ENCODE measurements around the gene MYO5B. TPM values are rescaled to one million over a fixed set of nuclear protein-coding genes. Genes with fewer than 3 reads are reported as not detected.

MYO5B gene
- polyA plus RNA-seq, 2 of the 4 experiments (the other 2 are of a cell fraction) = 6.4 to 18.4 TPM

DNA sequence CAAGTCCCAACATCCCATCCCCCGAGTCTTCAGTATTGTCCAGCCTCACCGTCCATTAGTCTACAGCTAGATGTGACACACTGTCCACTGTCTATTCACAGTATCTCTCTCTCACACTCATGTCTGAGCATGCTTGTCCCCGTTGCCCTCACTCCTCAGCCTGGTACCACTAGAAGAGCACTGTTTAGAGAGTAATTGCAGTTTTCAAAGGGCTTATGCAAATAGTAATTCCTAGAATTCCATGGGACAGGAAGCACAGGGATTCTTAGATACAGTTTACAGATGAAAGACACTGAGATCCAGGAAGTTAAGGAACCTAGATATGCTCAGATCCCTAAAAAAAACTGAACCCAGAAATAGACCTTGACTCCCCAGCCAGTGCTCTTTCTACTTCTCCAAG, 125.5 kb downstream of the MYO5B start:
- WGBS (ENCODE audit: missing lambda C conversion rate) = 31% methylated on average over 3 of the region's 3 CpGs
- POLR2A ChIA-PET = no interaction called here
- FAIRE-seq = no peak

DNA sequence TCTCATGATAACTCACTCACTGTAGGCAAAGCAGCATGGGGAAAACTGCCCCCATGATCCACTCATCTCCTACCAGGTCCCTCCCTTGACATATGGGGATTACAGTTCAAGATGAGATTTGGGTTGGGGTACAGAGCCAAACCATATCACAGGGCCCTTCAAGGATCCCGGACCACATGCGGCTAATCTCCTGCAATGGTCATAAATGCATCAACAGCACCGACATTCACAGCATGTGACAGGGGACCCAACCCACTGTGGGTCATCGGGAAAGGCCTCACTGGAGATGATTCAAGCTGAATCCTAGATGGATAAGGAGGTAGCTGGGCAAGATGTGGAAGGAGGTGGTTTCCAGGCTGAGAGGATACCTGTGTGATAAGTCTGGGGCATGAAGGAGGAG, 129.4 kb downstream of the MYO5B start:
- FAIRE-seq = no peak
- no peak for ATAC-seq
- POLR2A ChIA-PET = no interaction called here
- H3K9me3 ChIP-seq = no peaks in the 10 kb centered on the region
- H3K4me3 ChIP-seq = no peak overlapping the region
- DNase-seq (ENCODE audit: low read depth in 1 of 2, low spot score in 1 of 2) = no peak
- no peak overlapping the region for H3K27ac ChIP-seq
- 43% methylated on average over 4 of the region's 4 CpGs for WGBS (ENCODE audit: missing lambda C conversion rate)
- TF ChIP-seq FOSB (CRISPR knock-in tag; IDR thresholded peaks at IDR 0.05) (no peak), NPAS2 (CRISPR knock-in tag; IDR thresholded peaks at IDR 0.05; ENCODE audit: borderline replicate concordance) (no peak), TP53 (CRISPR knock-in tag; IDR thresholded peaks at IDR 0.05) (no peak)
- no peak overlapping the region for H3K4me2 ChIP-seq
- H3K4me1 ChIP-seq = no peaks in the 10 kb centered on the region
- CTCF ChIA-PET = no interaction called here

More for the DNA sequence above, 125.5 kb downstream of the MYO5B start:
- no peak overlapping the region for H3K4me3 ChIP-seq
- no peaks in the 10 kb centered on the region for H3K9me3 ChIP-seq
- DNase-seq (ENCODE audit: low read depth in 1 of 2, low spot score in 1 of 2) = no peak
- TF ChIP-seq, protein P1, sequence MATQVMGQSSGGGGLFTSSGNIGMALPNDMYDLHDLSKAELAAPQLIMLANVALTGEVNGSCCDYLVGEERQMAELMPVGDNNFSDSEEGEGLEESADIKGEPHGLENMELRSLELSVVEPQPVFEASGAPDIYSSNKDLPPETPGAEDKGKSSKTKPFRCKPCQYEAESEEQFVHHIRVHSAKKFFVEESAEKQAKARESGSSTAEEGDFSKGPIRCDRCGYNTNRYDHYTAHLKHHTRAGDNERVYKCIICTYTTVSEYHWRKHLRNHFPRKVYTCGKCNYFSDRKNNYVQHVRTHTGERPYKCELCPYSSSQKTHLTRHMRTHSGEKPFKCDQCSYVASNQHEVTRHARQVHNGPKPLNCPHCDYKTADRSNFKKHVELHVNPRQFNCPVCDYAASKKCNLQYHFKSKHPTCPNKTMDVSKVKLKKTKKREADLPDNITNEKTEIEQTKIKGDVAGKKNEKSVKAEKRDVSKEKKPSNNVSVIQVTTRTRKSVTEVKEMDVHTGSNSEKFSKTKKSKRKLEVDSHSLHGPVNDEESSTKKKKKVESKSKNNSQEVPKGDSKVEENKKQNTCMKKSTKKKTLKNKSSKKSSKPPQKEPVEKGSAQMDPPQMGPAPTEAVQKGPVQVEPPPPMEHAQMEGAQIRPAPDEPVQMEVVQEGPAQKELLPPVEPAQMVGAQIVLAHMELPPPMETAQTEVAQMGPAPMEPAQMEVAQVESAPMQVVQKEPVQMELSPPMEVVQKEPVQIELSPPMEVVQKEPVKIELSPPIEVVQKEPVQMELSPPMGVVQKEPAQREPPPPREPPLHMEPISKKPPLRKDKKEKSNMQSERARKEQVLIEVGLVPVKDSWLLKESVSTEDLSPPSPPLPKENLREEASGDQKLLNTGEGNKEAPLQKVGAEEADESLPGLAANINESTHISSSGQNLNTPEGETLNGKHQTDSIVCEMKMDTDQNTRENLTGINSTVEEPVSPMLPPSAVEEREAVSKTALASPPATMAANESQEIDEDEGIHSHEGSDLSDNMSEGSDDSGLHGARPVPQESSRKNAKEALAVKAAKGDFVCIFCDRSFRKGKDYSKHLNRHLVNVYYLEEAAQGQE (IDR thresholded peaks at IDR 0.05) = no peak
- TF ChIP-seq BHLHE40 (IDR thresholded peaks at IDR 0.05; ENCODE audit: low read depth, low read length) = no peak
- TF ChIP-seq, protein P2, sequence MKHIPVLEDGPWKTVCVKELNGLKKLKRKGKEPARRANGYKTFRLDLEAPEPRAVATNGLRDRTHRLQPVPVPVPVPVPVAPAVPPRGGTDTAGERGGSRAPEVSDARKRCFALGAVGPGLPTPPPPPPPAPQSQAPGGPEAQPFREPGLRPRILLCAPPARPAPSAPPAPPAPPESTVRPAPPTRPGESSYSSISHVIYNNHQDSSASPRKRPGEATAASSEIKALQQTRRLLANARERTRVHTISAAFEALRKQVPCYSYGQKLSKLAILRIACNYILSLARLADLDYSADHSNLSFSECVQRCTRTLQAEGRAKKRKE (CRISPR knock-in tag; IDR thresholded peaks at IDR 0.05; ENCODE audit: low read depth) = no peak
- TF ChIP-seq, protein P3, sequence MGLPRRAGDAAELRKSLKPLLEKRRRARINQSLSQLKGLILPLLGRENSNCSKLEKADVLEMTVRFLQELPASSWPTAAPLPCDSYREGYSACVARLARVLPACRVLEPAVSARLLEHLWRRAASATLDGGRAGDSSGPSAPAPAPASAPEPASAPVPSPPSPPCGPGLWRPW (IDR thresholded peaks at IDR 0.05) = no peak
- TF ChIP-seq, protein P4, sequence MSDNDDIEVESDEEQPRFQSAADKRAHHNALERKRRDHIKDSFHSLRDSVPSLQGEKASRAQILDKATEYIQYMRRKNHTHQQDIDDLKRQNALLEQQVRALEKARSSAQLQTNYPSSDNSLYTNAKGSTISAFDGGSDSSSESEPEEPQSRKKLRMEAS (IDR thresholded peaks at IDR 0.05) = no peak
- TF ChIP-seq NR3C1 (IDR thresholded peaks at IDR 0.05) = no peak
- TF ChIP-seq RAD21 (conservative IDR thresholded peaks at IDR 0.05 in 1 of 2, IDR thresholded peaks at IDR 0.05 in 1 of 2) = no peak
- TF ChIP-seq ESRRA (IDR thresholded peaks at IDR 0.05; ENCODE audit: borderline replicate concordance, low read length) = no peak
- no peak for TF ChIP-seq RCOR1 (IDR thresholded peaks at IDR 0.05; ENCODE audit: low read depth, low read length)
- TF ChIP-seq ZNF302 (CRISPR knock-in tag; IDR thresholded peaks at IDR 0.05) = no peak
- no peak for TF ChIP-seq MAFK (IDR thresholded peaks at IDR 0.05; ENCODE audit: partially characterized antibody)
- TF ChIP-seq EP300 (IDR thresholded peaks at IDR 0.05) = no peak
- no peak for TF ChIP-seq JUN (IDR thresholded peaks at IDR 0.05)
- H3K4me1 ChIP-seq = no peaks in the 10 kb centered on the region
- H3K27ac ChIP-seq = no peak overlapping the region
- no peak overlapping the region for H3K4me2 ChIP-seq
- CTCF ChIA-PET = no interaction called here
- no peak for ATAC-seq

DNA sequence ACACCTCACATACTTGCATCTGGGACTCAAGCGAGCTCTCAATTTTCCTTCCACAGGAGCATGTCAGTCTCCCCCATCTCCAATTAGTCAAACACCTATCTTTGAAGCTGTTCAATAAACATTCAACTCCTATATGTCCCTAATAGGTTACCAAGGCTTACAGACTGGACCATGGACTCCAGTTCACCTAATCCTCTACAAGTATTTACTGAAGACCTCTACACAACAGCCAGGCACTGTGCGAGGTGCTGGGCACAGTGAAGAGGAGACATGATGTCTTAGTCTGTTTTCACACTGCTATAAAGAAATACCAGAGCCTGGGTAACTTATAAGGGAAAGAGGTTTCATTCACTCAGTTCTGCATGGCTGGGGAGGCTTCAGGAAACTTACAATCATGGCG, 129.9 kb downstream of the MYO5B start:
- no peak for ATAC-seq
- Histone ChIP-seq H3K27ac (no peak overlapping the region), H3K4me1 (no peaks in the 10 kb centered on the region), H3K4me2 (no peak overlapping the region), H3K4me3 (no peak overlapping the region), H3K9me3 (no peaks in the 10 kb centered on the region)
- DNase-seq (ENCODE audit: low read depth in 1 of 2, low spot score in 1 of 2) = no peak
- ChIA-PET POLR2A (no interaction called here), CTCF (no interaction called here)
- TF ChIP-seq JUNB (IDR thresholded peaks at IDR 0.05) (no peak), HOXB5 (CRISPR knock-in tag; IDR thresholded peaks at IDR 0.05) (no peak), HOXB13 (CRISPR knock-in tag; IDR thresholded peaks at IDR 0.05; ENCODE audit: low read depth) (no peak), RAD21 (conservative IDR thresholded peaks at IDR 0.05 in 1 of 2, IDR thresholded peaks at IDR 0.05 in 1 of 2) (no peak), HDAC2 (IDR thresholded peaks at IDR 0.05) (no peak), NFE2L2 (conservative IDR thresholded peaks at IDR 0.05; ENCODE audit: low read length) (no peak), POLR2A (IDR thresholded peaks at IDR 0.05; ENCODE audit: low read length) (no peak), NPAS2 (CRISPR knock-in tag; IDR thresholded peaks at IDR 0.05; ENCODE audit: borderline replicate concordance) (no peak), TP53 (CRISPR knock-in tag; IDR thresholded peaks at IDR 0.05) (no peak), ZNF302 (CRISPR knock-in tag; IDR thresholded peaks at IDR 0.05) (no peak)
- TF ChIP-seq, protein P5, sequence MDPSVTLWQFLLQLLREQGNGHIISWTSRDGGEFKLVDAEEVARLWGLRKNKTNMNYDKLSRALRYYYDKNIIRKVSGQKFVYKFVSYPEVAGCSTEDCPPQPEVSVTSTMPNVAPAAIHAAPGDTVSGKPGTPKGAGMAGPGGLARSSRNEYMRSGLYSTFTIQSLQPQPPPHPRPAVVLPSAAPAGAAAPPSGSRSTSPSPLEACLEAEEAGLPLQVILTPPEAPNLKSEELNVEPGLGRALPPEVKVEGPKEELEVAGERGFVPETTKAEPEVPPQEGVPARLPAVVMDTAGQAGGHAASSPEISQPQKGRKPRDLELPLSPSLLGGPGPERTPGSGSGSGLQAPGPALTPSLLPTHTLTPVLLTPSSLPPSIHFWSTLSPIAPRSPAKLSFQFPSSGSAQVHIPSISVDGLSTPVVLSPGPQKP (IDR thresholded peaks at IDR 0.05; ENCODE audit: low read depth, low read length) = no peak
- TF ChIP-seq, protein P3 (IDR thresholded peaks at IDR 0.05) = no peak
- TF ChIP-seq, protein P2 (CRISPR knock-in tag; IDR thresholded peaks at IDR 0.05; ENCODE audit: low read depth) = no peak
- TF ChIP-seq, protein P4 (IDR thresholded peaks at IDR 0.05) = no peak
- WGBS (ENCODE audit: missing lambda C conversion rate) = 14% methylated on average over 3 of the region's 3 CpGs
- no peak for FAIRE-seq

All from A549 (cell line).